ENCODE data around the gene C9orf50. TPM values are rescaled to one million over a fixed set of nuclear protein-coding genes. Genes with fewer than 3 reads are reported as not detected.

The C9orf50 gene
- total RNA-seq, 1 donor, result not detected

- TF ChIP-seq CTCF (IDR thresholded peaks at IDR 0.05; ENCODE audit: insufficient read depth, low read length), result peak; percentile 71
- H3K4me3 ChIP-seq (ENCODE audit: low read depth, low read length), result peak within 1 kb of the TSS; percentile 88
- DNase-seq (ENCODE audit: low read depth), result peak; percentile 97
These were observed 21.1 kb upstream of the C9orf50 start, which contains the start of gene ASB6 for GRCh38 chr9:129641750-129642585. ASB6 (minus strand) TSS chr9:129642151; CDS start chr9:129641999, 152 bp downstream.

DNA sequence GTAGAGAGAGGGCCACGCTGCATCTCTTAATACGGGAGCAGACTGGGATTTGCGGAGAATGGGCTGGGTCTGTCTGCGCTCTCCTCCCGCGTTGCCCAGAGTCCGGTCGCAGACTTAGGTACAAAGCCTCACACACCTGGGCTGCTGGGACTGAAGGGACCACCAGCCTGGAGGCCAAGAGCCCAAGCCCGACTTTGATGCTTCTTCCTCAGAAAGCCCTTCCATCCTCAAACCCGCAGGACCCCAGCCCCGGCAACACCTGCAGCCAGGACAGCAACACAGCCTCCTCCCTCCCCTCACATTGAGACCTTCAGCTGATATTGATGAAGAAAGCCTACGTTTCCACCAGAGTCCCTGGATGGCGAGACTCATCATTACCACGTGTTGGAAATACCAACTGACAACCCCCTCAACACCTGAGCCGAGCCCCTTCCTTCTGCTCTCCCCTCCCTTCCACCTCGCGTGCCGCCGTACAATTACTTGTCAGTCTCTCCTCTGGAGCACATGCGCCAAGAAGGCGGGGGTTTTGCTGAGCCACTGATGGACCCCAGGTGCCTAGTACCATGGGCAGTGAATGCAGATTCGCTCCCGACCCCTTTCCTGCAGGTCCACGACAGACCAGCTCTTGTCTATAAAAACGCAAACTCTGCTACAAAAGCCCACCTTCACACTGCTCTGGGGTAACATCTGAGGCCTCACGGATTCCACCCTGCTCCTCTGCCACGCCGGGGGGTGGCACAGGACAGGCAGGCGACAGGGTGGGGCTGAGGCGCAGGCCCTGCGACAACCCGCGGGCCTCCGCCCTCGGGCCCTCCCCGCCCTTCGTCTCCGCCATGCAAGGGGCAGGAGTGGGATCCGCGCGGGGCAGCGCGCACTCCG is 20.2 kb upstream of the C9orf50 start:
- no peak for DNase-seq (ENCODE audit: low read depth)
- no peak for TF ChIP-seq CTCF (IDR thresholded peaks at IDR 0.05; ENCODE audit: insufficient read depth, low read length)
- H3K4me3 ChIP-seq (ENCODE audit: low read depth, low read length), result peak overlapping the region; percentile 88

GRCh38 chr9:129640086-129640870 is 19.4 kb upstream of the C9orf50 start:
- TF ChIP-seq CTCF (IDR thresholded peaks at IDR 0.05; ENCODE audit: insufficient read depth, low read length), result no peak
- peak; percentile 70 for DNase-seq (ENCODE audit: low read depth)
- peak overlapping the region; percentile 88 for H3K4me3 ChIP-seq (ENCODE audit: low read depth, low read length)

DNA sequence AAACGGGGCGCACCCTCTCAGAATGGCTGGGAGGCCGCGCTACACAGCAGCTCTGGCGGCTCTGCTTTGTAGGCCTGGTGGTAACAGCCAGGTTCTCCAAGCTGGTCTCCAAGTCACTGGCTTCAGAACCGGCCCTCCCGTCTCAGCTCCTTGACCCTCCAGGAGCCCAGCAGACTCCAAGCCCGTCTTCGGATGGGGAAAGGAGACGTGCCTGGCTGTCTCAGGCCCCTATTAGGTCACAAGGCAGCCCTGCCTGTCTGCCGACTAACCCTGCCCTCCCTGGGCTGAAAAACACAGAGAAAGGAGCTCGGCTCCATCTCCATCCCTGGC is 18.8 kb upstream of the C9orf50 start:
- H3K4me3 ChIP-seq (ENCODE audit: low read depth, low read length), result peak overlapping the region; percentile 88
- TF ChIP-seq CTCF (IDR thresholded peaks at IDR 0.05; ENCODE audit: insufficient read depth, low read length), result no peak
- DNase-seq (ENCODE audit: low read depth), result no peak

DNA sequence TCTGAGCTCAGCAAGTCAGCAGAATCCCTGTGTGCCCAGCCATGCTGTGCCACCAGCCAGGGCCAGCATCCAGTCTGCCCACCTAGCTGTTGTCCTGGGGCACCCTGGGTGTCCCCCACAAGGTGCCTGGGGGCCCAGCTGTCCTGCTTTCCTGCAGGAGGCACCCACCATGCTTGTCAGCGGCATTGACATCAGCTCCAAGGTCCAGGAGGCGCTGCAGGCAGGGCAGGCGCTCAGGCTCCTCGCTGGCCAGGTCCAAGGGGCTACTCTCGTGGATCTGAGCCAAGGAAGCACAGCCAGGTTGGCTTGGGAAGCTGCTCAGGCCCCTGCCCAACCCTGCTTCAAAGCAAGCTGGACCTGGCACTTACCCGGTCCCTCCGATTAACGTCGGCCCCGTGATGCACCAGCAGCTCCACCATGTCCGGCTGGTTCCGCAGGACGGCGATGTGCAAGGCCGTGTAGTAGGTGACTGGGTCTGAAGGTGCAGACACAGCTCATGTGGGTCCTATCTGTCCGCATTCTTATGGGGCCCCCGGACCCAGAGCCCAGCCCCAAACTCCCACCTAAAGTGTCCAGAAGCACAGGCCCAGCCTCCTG is 18.2 kb upstream of the C9orf50 start:
- DNase-seq (ENCODE audit: low read depth), result no peak
- no peak for TF ChIP-seq CTCF (IDR thresholded peaks at IDR 0.05; ENCODE audit: insufficient read depth, low read length)
- H3K4me3 ChIP-seq (ENCODE audit: low read depth, low read length), result no peak overlapping the region

Measured in fibroblast of the aortic adventitia (primary cell).